ENCODE data around the gene FUT7. TPM values are rescaled to one million over a fixed set of nuclear protein-coding genes. Genes with fewer than 3 reads are reported as not detected.
"Not testable (repeated sequence)": the region's sequence is repeated elsewhere in the genome, so short reads cannot be mapped to it uniquely, and the experiment has no call there.

Gene FUT7
- total RNA-seq, 2 donors from 2014 or later = 7.7 to 10.6 TPM

DNA sequence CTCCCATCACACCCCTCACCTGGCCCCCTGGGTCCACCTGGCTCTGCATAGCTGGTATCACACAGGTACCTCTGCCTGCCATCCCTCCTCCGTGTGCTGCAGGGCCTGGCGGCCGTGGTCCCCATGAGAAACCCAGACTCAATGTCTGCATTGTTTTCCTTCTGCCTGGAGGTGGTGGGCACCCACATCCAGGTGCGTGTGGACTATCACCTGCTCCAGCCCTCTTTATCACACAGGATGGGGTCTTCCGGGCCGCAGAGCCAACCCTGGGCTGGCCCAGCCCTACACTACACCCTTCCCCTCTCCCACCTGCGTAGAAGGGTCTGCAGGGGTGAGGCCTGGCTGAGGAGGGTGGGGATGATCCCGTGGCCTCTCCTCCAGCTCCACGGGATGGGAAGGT, 7.0 kb upstream of the FUT7 start:
- no peaks in the 10 kb centered on the region for H3K9me3 ChIP-seq (ENCODE audit: control insufficient read depth, low read length, poor library complexity, severe bottlenecking)
- Mint-ChIP-seq H3K4me1 (peaks cover 15% of the 10 kb centered on the region), H3K27me3 (no peaks in the 10 kb centered on the region), H3K4me3 (no peak overlapping the region), H3K27ac (no peak overlapping the region), H3K36me3 (ENCODE audit: low read depth) (no peaks in the 10 kb centered on the region)
- no peak for DNase-seq
- ATAC-seq = no peak

DNA sequence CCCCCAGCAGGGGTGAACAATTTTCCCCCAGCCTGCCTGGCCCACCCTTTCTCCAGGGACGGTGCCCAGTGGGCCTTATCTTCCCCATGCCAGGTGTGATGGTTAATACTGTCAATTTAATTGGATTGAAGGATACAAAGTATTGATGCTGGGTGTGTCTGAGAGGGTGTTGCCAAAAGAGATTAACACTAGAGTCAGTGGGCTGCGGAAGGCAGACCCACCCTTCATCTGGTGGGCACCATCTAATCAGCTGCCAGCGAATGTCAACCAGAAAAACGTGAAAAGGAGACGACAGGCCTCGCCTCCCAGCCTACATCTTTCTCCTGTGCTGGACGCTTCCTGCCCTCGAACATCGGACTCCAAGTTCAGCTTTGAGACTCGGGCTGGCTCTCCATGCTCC, 5.6 kb upstream of the FUT7 start:
- no peak for DNase-seq
- H3K4me1 Mint-ChIP-seq = peaks cover 19% of the 10 kb centered on the region
- no peak overlapping the region for H3K4me3 Mint-ChIP-seq
- H3K27me3 Mint-ChIP-seq = no peaks in the 10 kb centered on the region
- H3K36me3 Mint-ChIP-seq (ENCODE audit: low read depth) = no peaks in the 10 kb centered on the region
- no peak overlapping the region for H3K27ac Mint-ChIP-seq
- no peaks in the 10 kb centered on the region for H3K9me3 ChIP-seq (ENCODE audit: control insufficient read depth, low read length, poor library complexity, severe bottlenecking)
- no peak for ATAC-seq

DNA sequence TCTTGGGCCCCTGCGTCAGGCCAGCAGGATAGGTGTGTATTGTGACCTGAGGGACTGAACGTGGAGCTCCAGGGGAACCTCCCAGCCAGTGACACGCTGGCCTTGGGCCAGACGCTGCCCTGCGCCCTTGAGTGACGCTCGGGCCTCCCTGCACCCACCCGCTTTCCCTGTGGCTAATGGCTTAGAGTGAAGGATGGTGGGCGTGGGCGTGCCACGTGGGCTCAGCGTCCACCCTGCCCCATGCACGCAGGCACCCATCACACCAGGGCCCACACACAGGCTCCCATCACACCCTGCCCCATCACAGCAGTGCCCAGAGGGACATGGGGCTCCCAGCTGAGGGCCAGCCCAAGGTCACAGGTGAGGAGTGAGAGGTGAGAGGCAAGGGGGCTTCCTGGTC, 5.1 kb upstream of the FUT7 start:
- no peaks in the 10 kb centered on the region for H3K9me3 ChIP-seq (ENCODE audit: control insufficient read depth, low read length, poor library complexity, severe bottlenecking)
- ATAC-seq = no peak
- Mint-ChIP-seq H3K4me3 (no peak overlapping the region), H3K36me3 (ENCODE audit: low read depth) (no peaks in the 10 kb centered on the region), H3K27me3 (no peaks in the 10 kb centered on the region), H3K27ac (no peak overlapping the region), H3K4me1 (peaks cover 19% of the 10 kb centered on the region)
- no peak for DNase-seq

DNA sequence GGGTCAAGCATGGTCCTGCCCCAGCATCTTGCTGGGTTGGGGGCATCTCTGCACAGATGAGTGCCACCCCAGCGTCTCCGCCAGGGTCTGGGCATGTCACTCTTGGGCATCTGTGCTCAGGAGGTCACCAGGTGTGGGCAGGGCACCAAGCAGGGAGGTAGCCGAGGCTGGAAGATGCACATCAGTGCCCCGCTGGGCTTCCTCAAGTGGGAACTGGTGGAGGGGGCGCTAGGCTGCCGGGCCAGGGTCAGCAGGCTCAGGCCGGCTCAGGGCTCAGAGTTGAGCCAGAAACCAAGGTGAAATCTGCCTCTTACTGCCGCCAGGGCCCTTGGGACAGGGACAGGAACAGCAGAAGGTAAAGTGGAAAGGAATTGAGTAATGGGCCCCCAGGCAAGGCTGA, 4.0 kb upstream of the FUT7 start:
- Mint-ChIP-seq H3K4me3 (no peak overlapping the region), H3K27ac (no peak overlapping the region), H3K27me3 (no peaks in the 10 kb centered on the region), H3K4me1 (peaks cover 21% of the 10 kb centered on the region), H3K36me3 (ENCODE audit: low read depth) (no peaks in the 10 kb centered on the region)
- H3K9me3 ChIP-seq (ENCODE audit: control insufficient read depth, low read length, poor library complexity, severe bottlenecking) = no peaks in the 10 kb centered on the region
- no peak for DNase-seq
- ATAC-seq = no peak

DNA sequence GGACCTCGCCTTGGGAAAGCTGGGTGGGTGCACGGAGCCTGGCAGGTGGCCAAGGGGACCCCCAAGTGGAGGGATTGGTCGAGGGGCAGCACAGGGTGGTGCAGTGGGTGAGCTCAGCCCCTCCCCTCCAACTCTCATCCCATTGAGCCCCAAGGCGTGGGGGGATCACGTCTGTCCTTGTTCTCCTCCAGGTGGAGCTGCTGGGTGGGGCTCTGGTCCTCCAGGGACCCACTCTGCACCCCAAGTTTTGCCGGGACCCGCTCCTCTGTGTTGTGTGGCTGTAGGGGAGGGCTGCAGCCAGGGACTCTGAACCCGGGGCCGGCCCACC, 3.6 kb upstream of the FUT7 start:
- H3K9me3 ChIP-seq (ENCODE audit: control insufficient read depth, low read length, poor library complexity, severe bottlenecking) = no peaks in the 10 kb centered on the region
- Mint-ChIP-seq H3K4me1 (peaks cover 25% of the 10 kb centered on the region), H3K4me3 (peak overlapping the region; percentile 87), H3K36me3 (ENCODE audit: low read depth) (no peaks in the 10 kb centered on the region), H3K27me3 (no peaks in the 10 kb centered on the region), H3K27ac (peak overlapping the region; percentile 85)
- no peak for DNase-seq
- no peak for ATAC-seq

DNA sequence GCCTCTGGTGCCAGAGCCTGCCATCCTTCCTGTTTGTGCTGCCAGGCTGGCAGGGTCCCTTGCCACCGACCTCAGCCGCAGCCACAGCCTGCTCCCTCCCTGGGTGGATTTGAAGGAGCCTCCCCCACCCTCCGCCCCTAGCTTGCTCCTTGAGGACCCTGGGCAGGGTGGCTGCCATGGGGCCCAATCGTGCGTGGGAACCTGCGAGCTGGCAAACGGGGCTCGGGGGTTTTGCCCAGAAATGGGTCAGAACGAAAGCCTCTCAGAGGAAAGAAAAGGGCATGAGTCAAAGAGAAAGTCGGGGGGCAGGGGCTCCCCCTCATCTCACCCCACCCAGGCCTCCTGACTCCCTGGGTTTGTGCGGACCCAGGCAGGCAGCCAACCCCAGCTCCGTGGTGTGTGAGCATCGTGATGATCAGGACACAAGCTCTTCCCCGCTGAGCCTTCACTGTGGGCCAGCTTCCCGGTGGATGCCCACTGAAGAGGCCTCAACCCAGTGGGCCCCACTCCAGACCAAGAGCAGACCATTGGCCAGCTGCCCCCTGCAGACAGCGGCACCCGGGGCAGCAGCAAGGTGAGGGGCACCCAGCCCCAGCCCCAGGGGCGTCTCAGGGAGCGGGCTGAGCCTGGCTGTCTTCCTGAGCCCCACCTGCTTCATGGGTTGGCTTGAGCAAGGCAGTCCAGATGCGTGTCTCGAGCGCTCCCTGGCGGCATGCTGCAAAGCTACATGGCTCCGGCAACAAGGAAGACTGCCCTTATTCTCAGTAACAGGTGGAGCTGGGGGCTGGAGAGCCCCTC, 3.0 kb upstream of the FUT7 start:
- H3K4me3 Mint-ChIP-seq = peak overlapping the region; percentile 87
- peak overlapping the region; percentile 85 for H3K27ac Mint-ChIP-seq
- no peaks in the 10 kb centered on the region for H3K9me3 ChIP-seq (ENCODE audit: control insufficient read depth, low read length, poor library complexity, severe bottlenecking)
- no peaks in the 10 kb centered on the region for H3K27me3 Mint-ChIP-seq
- DNase-seq = peak; percentile 79 to 86 (median 80)
- ATAC-seq = peak; percentile 79
- peaks cover 28% of the 10 kb centered on the region for H3K4me1 Mint-ChIP-seq
- no peaks in the 10 kb centered on the region for H3K36me3 Mint-ChIP-seq (ENCODE audit: low read depth)

DNA sequence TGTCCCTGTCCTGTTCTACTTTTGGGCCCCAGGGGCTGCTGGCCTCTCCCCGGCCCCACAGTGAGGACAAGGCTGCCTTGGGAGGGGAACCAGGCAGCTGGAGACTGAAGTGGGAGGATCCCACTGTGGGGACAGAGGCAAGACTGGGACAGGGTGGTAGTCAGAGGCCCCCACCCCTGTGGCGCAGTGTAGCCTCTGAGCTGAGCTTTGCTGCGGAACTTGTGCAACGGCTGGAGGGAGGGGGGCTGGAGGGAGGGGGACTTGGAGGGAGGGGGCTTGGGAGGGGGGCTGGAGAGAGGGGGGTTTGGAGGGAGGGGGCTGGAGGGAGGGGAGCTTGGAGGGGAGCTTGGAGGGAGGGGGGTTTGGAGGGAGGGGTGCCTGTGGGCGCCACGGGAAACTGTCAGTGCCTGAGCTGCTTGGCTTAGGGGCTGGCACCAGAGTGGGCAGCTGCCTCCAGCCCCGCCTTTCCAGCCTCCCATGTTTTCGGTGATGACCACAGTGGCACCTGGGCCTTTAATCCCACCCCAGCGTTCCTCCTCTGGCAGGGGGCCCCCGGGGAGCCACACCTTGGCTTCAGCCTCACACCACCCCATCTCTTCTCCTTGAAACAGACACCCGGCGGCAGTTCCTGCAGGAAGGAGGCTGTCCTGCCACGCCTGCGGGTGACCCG, 2.3 kb upstream of the FUT7 start:
- no peaks in the 10 kb centered on the region for H3K9me3 ChIP-seq (ENCODE audit: control insufficient read depth, low read length, poor library complexity, severe bottlenecking)
- Mint-ChIP-seq H3K27ac (peak overlapping the region; percentile 85), H3K4me3 (peak overlapping the region; percentile 87), H3K4me1 (peaks cover 34% of the 10 kb centered on the region), H3K27me3 (no peaks in the 10 kb centered on the region), H3K36me3 (ENCODE audit: low read depth) (no peaks in the 10 kb centered on the region)
- DNase-seq (no peak), ATAC-seq (no peak)

DNA sequence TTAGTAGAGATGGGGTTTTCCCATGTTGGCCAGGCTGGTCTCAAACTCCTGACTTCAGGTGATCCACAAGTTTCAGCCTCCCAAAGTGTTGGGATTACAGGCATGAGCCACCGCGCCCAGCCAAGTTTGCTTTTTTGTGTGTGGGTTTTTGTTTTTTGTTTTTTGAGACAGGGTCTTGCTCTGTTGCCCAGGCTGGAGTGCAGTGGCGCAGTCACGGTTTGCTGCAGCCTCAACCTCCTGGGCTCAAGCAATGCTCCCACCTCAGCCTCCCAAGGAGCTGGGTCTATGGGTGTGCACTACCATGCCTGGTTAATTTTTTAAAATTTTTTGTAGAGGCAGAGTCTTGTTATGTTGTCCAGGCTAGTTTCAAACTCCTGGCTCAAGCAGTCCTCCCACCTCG, 1.6 kb upstream of the FUT7 start:
- not testable (repeated sequence) for ATAC-seq; DNase-seq; H3K27me3 Mint-ChIP-seq; H3K9me3 ChIP-seq (ENCODE audit: control insufficient read depth, low read length, poor library complexity, severe bottlenecking); H3K36me3 Mint-ChIP-seq (ENCODE audit: low read depth)
- peak overlapping the region; percentile 62 for H3K27ac Mint-ChIP-seq
- peak overlapping the region; percentile 79 for H3K4me3 Mint-ChIP-seq
- H3K4me1 Mint-ChIP-seq = peaks cover 35% of the 10 kb centered on the region

DNA sequence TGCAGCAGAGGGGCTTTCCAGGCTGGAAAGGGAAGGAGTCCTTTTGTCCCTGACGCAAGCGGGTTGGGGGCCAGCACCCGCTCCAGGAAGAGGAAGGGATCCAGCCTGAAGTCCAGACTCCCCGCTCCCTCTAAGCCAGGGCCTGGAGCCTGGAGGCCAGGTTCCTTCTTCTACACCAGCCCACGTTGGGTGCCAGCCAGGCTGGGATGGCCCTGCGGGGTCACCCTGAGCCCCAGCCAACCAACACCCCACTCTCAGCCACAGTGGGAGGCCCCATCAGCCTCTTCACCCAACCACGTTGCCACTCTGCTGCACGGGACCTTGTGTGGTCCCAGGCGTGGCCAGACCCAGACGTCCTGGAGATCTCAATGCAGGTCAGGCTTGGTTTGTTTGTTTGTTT, 970 bp upstream of the FUT7 start:
- Mint-ChIP-seq H3K27ac (peak overlapping the region; percentile 62), H3K4me1 (peaks cover 35% of the 10 kb centered on the region)
- peak; percentile 35 for ATAC-seq

DNA sequence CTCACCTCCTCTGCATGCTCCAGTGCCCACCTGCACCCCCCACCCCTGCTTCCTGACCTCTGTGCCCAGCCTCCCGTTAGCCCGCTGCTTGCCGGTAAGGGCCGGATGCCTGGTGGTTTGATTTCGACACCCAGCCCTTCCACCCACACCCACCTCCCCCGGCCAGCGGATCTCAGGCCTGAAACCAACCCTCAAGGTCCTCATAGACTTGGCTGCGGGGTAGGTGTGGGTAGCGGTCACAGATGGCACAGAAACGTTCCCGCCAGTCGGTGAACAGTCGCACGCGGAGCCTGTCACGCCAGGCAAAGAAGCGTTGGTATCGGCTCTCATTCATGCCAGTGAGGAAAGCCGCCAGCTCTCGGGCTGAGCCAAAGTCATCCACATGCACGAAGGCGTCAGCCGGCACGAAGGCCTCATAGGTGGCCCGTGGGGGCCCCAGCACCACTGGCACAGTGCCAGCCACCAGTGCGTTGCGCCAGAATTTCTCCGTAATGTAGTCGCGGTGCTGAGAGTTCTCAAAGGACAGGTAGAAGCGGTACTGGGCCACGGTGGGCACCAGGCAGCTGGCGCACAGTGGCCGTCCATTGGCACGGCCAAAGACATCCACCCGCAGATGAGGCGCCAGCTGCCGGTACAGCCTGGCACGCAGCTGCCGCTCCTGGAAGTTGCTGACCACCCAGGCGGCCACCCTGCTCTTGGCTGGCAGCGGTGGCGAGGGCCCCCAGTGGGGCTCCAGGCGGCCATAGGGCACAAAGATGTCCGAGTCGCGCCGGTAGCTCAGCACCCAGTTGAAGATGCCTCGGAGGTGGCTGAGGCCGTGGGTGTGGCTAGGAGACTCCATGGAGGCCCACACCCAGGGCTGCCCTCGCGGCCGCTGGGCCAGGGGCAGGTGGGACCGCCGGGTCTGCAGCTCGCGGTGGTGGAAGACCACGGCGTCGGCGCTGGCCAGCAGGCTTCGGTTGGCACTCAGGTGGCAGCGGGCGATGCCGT, 1.1 kb downstream of the FUT7 start:
- no peaks in the 10 kb centered on the region for H3K36me3 Mint-ChIP-seq (ENCODE audit: low read depth)
- peak overlapping the region; percentile 87 for H3K27ac Mint-ChIP-seq
- DNase-seq (no peak), ATAC-seq (no peak)
- H3K4me1 Mint-ChIP-seq = peaks cover 43% of the 10 kb centered on the region
- no peaks in the 10 kb centered on the region for H3K27me3 Mint-ChIP-seq
- H3K9me3 ChIP-seq (ENCODE audit: control insufficient read depth, low read length, poor library complexity, severe bottlenecking) = no peaks in the 10 kb centered on the region
- H3K4me3 Mint-ChIP-seq = peak overlapping the region; percentile 94

More for the DNA sequence above, 970 bp upstream of the FUT7 start:
- H3K4me3 Mint-ChIP-seq = peak overlapping the region; percentile 79
- H3K36me3 Mint-ChIP-seq (ENCODE audit: low read depth) = no peaks in the 10 kb centered on the region
- no peaks in the 10 kb centered on the region for H3K9me3 ChIP-seq (ENCODE audit: control insufficient read depth, low read length, poor library complexity, severe bottlenecking)
- H3K27me3 Mint-ChIP-seq = no peaks in the 10 kb centered on the region
- peak in 2 of 3 donors; percentile 38 to 41 for DNase-seq

DNA sequence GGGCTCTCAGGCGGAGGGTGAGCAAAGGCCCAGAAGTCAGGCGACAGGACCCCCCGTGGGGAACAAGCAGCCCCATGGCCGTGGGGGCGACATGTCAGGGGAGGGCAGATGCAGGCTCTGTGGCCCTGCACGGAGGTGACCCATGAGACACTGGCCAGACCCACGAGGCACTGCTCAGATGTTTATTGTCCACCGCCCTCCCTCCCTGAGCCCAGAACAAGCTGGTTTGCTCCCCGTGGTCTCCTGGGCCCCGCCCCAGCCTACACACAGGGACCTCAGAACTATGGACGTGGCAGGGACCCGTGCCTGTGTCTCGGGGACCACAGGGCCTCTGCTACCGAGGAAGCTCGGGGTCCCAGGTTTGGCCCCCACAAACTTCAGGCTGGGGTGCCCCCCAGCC, 1.9 kb downstream of the FUT7 start:
- DNase-seq = no peak
- no peaks in the 10 kb centered on the region for H3K9me3 ChIP-seq (ENCODE audit: control insufficient read depth, low read length, poor library complexity, severe bottlenecking)
- Mint-ChIP-seq H3K27me3 (no peaks in the 10 kb centered on the region), H3K36me3 (ENCODE audit: low read depth) (no peaks in the 10 kb centered on the region), H3K4me3 (peak overlapping the region; percentile 94), H3K27ac (peak overlapping the region; percentile 87), H3K4me1 (peaks cover 38% of the 10 kb centered on the region)
- ATAC-seq = no peak

DNA sequence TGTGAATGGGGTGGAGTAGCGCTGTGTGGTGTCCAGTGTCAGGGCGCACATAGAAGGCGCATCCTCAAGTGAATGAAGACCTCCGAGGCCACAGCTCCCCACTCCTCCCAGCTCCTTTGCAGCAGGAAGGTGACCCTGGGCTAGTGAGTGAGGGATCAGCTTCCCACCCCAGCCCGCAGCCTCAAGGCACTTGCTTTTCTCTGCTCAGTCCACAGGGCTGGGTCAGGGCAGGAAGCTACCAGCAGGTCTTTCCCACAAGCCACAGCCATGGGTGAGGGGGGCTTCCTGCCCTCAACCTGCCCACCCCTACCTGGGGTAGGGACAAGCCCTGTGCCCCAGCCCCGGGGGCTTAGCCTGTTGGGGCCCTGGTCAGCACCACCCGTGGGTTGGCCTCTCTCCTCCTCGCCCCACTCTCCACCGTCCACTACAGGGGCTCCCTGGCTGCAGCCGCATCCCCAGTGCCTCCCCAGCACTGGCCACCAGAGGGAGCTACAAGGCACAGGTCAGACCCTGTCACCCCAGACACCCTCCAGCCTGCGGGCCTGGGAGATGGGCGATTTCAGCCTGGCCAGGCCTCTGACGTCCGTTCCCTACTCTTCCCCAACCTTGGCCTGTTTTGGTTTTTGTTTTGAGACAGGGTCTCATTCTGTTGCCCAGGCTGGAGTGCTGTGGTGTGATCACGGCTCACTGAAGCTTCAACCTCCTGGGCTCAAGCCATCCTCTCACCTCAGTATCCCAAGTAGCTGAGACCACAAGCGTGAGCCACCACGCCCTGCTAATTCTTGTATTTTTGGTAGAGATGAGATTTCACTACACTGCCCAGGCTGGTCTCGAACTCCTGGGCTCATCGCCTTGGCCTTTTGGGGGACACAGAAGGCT, 2.6 kb downstream of the FUT7 start:
- H3K4me1 Mint-ChIP-seq = peaks cover 31% of the 10 kb centered on the region
- no peaks in the 10 kb centered on the region for H3K9me3 ChIP-seq (ENCODE audit: control insufficient read depth, low read length, poor library complexity, severe bottlenecking)
- H3K36me3 Mint-ChIP-seq (ENCODE audit: low read depth) = no peaks in the 10 kb centered on the region
- peak; percentile 59 to 72 (median 61) for DNase-seq
- H3K27me3 Mint-ChIP-seq = no peaks in the 10 kb centered on the region
- peak; percentile 45 for ATAC-seq
- peak overlapping the region; percentile 94 for H3K4me3 Mint-ChIP-seq
- H3K27ac Mint-ChIP-seq = peak overlapping the region; percentile 87

All from T-helper 17 cell (primary cell).